Neutrophil (primary cell): Measurements from ENCODE around the gene CARMIL3.

Source experiments
- H3K27ac ChIP-seq: fragments of 200-600 bp; sonication (generic); 2 replicates; pipeline ENCODE4 v1.5.1; 2016; ENCODE audit warnings: mild to moderate bottlenecking, moderate library complexity
- H3K27me3 ChIP-seq: fragments of 200-600 bp; sonication (generic); 2 replicates; pipeline ENCODE4 v1.6.0; 2016; ENCODE audit warnings: mild to moderate bottlenecking
- H3K36me3 ChIP-seq: fragments of 200-600 bp; sonication (generic); 2 replicates; pipeline ENCODE4 v1.5.1; 2017
- H3K4me1 ChIP-seq, 2 experiments: fragments of 200-600 bp in 1 of 2; sonication (generic) in 1 of 2; 1 replicate in 1 of 2; 2 replicates in 1 of 2; pipeline versions ENCODE4 v1.5.1 to v1.6.1; 2013 to 2016; ENCODE audit warnings: low read depth in 1 of 2, low read length in 1 of 2, mild to moderate bottlenecking in 1 of 2, moderate library complexity in 1 of 2; ENCODE audit not compliant: control insufficient read depth in 1 of 2, insufficient read depth in 1 of 2
- H3K4me3 ChIP-seq, 2 experiments: fragments of 200-600 bp in 1 of 2; sonication (generic) in 1 of 2; 1 replicate in 1 of 2; 2 replicates in 1 of 2; pipeline ENCODE4 v1.5.1; 2013 to 2016; ENCODE audit warnings: low read depth in 1 of 2, low read length in 1 of 2, mild to moderate bottlenecking in 1 of 2, moderate library complexity in 1 of 2
- H3K9me3 ChIP-seq: fragments of 200-600 bp; sonication (generic); 2 replicates; pipeline ENCODE4 v1.5.1; 2016
- TF ChIP-seq, protein P1 (sequence below): fragments of 200-600 bp; sonication (generic); IDR thresholded peaks from 2 replicates; pipeline ENCODE4 v1.5.1; 2016; ENCODE audit warnings: antibody characterized with exemption

Gene CARMIL3

DNA sequence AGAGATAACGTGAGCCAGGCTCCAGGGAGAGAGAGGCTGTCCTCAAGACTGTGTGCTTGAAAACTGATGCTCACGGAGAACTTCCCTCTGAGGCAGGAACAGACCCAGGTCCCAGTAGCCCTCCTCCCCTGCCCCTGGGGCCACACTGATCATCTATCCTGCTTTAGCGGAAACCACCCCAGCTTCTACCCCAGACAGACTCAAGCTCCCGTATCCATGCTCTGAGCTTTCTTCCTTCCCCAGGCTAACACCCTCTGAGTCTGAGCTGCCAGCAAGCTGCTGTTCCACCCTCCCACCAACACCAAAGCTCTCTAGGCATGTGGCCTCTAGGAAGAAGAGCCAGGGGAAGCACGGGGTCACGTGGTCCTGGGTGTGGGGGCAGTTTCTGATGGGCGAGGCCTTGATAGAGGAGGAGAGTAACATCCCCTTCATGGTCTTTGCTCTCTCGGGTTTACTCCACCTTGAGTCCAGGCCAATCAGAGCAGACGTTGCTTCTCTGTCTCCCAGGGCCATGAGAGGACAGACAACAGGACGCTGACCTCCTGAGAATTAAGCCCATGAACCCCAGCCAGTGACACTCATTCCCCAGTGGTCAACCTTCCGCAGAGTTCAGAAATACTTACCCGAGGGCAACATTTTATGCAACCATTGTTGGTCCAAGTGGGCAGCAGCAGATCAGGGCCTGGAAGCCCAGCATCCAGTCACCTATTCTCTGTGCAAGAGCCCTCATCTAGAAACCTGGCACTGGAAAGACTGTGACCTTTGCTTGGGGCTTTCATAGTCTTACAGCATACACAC, 43.7 kb downstream of the CARMIL3 start:
- TF ChIP-seq, protein P1, sequence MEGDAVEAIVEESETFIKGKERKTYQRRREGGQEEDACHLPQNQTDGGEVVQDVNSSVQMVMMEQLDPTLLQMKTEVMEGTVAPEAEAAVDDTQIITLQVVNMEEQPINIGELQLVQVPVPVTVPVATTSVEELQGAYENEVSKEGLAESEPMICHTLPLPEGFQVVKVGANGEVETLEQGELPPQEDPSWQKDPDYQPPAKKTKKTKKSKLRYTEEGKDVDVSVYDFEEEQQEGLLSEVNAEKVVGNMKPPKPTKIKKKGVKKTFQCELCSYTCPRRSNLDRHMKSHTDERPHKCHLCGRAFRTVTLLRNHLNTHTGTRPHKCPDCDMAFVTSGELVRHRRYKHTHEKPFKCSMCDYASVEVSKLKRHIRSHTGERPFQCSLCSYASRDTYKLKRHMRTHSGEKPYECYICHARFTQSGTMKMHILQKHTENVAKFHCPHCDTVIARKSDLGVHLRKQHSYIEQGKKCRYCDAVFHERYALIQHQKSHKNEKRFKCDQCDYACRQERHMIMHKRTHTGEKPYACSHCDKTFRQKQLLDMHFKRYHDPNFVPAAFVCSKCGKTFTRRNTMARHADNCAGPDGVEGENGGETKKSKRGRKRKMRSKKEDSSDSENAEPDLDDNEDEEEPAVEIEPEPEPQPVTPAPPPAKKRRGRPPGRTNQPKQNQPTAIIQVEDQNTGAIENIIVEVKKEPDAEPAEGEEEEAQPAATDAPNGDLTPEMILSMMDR, result no peak
- peaks cover 38% of the 10 kb centered on the region for H3K27me3 ChIP-seq
- H3K4me3 ChIP-seq, result peak overlapping the region in 1 of 2 experiments; percentile 99
- H3K4me1 ChIP-seq, result peaks cover 19 to 20% of the 10 kb centered on the region in 2 experiments
- H3K27ac ChIP-seq, result peak overlapping the region; percentile 81
- no peaks in the 10 kb centered on the region for H3K9me3 ChIP-seq
- no peaks in the 10 kb centered on the region for H3K36me3 ChIP-seq

DNA sequence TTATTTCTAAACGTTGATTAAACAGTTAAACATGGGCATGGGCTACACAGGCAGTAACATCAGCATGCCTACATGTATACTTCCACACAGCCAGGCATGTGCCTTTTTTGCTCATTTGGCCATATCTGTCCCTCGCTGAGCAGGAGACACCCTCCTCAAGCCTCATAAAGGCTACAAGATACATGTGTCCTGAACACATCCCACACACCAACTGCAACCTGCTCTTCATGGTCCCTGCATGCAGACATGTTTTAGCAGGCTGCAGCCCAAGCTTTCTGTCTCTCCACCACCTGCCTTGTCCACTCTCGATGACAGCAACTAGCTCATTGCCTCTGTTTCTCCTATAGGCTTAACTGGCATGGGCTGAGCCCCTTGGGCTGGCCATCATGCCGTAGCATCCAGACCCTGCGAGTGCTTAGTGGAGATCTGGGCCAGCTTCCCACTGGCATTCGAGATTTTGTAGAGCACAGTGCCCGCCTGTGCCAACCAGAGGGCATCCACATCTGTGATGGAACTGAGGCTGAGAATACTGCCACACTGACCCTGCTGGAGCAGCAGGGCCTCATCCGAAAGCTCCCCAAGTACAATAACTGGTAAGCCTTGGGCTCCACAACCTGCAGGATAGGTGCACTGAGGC, 44.9 kb downstream of the CARMIL3 start:
- Histone ChIP-seq H3K27me3 (peaks cover 49% of the 10 kb centered on the region), H3K9me3 (no peaks in the 10 kb centered on the region), H3K4me3 (no peak overlapping the region), H3K27ac (no peak overlapping the region), H3K36me3 (no peaks in the 10 kb centered on the region), H3K4me1 (peaks cover 19 to 20% of the 10 kb centered on the region in 2 experiments)
- TF ChIP-seq, protein P1, result no peak

DNA sequence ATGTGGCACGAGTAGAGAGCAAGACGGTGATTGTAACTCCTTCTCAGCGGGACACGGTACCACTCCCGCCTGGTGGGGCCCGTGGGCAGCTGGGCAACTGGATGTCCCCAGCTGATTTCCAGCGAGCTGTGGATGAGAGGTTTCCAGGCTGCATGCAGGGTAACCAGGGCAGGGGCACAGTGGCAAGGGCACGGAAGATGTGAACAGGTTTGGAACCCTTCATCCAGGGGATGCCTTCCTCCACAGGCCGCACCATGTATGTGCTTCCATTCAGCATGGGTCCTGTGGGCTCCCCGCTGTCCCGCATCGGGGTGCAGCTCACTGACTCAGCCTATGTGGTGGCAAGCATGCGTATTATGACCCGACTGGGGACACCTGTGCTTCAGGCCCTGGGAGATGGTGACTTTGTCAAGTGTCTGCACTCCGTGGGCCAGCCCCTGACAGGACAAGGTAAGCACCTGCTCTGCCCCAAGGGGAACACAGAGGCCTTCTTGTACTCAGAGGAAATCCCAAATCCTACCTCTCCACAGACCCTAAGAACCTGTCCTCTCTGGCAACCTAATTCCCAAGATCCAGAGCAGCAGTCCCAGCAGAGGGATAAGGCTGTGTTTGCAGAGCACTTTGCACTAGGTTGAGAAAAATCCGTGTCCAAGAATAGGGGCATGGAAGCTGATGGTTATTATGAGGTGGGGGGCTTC, 46.6 kb downstream of the CARMIL3 start:
- TF ChIP-seq, protein P1, result no peak
- H3K4me1 ChIP-seq, result peaks cover 19 to 20% of the 10 kb centered on the region in 2 experiments
- no peaks in the 10 kb centered on the region for H3K36me3 ChIP-seq
- H3K27ac ChIP-seq, result no peak overlapping the region
- H3K9me3 ChIP-seq, result no peaks in the 10 kb centered on the region
- H3K27me3 ChIP-seq, result peaks cover 49% of the 10 kb centered on the region
- no peak overlapping the region for H3K4me3 ChIP-seq

DNA sequence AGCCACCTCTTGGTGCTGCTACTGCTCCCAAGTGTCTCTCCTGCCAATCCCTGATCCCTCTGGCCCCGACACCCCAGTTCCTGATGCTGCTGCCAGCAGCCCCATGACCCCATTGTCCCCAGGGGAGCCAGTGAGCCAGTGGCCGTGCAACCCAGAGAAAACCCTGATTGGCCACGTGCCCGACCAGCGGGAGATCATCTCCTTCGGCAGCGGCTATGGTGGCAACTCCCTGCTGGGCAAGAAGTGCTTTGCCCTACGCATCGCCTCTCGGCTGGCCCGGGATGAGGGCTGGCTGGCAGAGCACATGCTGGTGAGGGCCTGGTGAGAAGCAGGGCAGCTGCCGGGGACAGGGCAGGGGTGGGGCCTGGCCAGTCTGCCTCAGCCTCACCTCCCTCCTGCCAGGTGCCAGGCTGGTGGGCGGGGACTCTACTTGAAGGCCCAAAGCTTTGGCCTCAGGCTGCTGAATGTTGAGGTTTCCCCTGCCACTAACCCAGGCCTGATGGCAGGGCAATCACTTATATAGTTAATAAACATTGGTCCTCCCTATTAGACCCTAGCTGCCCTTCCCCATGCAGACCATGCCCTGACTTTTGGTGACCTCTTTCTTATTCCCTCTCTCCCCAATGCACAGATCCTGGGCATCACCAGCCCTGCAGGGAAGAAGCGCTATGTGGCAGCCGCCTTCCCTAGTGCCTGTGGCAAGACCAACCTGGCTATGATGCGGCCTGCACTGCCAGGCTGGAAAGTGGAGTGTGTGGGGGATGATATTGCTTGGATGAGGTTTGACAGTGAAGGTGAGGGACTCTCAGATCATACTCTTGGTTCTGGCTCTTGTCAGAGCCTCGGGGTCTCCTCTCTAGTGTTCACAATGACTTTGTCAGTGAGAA, 47.4 kb downstream of the CARMIL3 start:
- Histone ChIP-seq H3K9me3 (no peaks in the 10 kb centered on the region), H3K36me3 (no peaks in the 10 kb centered on the region), H3K4me1 (peaks cover 14 to 15% of the 10 kb centered on the region in 2 experiments), H3K27ac (no peak overlapping the region), H3K27me3 (peaks cover 47% of the 10 kb centered on the region), H3K4me3 (no peak overlapping the region)
- TF ChIP-seq, protein P1, result no peak
